HL-60/S4 treated with phorbol 12-myristate 13-acetate at 8.2 ng/mL for 4 days and 3 days (cell line): ENCODE measurements around the gene PTTG1IP.

Source experiments
- in situ Hi-C: fragments of 300-500 bp; cut with MboI; formaldehyde crosslinking; loops from 2 replicates; pipeline ENCODE4 v1.15.0; 2022; ENCODE audit warnings: low sequenced_read_pairs

Gene PTTG1IP

DNA sequence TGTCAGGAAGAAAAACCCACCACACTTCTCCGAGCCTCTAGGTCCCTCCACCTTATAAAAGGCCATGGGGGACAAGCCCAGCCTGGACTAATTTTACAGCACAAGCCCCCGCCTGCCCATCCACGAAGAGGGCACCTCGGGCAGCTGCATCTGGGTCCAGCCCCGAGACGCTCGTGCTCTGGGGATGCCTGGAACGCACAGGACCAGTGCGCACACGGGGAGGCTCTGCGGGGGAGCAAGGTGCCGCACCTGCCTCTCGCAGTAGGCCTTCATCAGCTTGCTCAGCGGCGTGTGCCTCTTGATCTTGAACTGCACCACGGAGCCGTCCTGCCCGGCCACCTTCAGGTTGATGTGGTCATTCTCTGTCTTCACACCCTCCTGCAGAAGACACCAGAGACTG, 59.8 kb downstream of the PTTG1IP start:
- in situ Hi-C loops: no loop called here

DNA sequence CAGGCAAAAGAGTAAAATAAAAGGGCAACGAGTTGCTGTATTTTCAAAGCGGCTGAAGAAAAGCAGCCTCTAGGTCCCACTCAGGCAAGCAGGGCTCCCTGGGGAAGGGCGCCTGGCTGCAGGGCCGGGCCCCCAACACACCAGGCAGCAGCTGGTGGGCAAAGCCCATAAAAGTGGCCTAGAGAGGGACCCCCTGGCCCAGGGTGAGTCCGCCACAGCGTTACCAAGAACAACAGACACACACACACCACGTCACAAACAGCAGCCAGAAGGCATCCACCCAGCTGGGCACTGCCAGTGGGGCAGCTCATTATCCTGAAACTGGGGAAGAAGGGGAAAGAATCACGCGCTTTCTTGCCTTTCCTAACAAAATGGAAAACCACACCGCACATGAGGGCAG, 60.3 kb downstream of the PTTG1IP start:
- in situ Hi-C loops: no loop called here

DNA sequence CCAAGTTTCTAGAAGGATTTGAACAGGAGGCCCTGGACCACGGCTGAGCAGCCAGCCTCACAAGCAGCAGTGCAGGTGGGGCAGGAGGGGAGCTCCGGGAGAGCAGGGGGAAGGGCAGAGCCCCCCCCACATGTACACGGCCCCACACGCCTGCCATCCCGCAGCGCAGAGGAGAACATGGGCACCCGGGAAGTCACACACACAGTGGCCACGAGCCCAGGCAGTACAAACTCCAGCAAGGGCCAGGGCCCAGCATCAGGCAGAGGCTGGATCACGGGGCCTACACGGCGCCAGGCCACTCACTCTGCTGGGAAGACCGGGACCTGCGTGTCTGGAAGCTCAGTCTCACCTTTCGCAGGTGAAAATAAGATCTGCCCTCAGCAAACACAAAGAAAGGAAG, 60.9 kb downstream of the PTTG1IP start:
- in situ Hi-C loops: no loop called here

DNA sequence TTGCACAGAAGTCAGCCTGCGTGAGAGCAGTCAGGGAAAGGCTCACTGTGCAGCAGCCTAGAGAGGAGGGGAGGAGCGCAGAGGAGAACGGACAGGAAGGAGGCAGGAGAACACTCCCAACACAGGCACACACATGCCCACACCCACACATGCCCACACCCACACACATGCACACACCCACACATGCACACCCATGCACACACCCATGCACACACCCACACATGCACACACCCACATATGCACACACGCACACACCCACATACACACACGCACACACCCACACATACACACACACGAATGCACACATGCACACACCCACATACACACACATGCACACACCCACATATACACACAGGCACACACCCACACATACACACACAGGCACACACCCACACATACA, 62.7 kb downstream of the PTTG1IP start:
- in situ Hi-C loops: no loop called here

DNA sequence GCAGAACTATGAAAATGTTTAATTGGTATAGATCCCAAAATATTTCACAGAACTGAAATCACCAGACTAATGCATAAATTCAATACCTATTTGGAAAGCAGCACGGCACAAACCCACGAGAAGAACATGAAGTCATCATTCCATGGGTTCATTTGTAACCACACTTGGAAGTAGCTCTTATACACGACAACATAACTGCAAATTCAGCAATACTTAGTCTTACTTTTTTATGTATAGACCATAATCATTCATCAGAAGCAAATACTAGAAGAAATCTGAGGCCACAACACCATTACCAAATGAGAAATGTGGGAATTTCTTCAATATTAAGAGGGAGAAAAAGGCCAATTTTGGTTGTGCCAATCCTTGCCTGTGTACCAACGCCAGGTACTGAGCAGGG, 67.6 kb downstream of the PTTG1IP start:
- in situ Hi-C loops: no loop called here

DNA sequence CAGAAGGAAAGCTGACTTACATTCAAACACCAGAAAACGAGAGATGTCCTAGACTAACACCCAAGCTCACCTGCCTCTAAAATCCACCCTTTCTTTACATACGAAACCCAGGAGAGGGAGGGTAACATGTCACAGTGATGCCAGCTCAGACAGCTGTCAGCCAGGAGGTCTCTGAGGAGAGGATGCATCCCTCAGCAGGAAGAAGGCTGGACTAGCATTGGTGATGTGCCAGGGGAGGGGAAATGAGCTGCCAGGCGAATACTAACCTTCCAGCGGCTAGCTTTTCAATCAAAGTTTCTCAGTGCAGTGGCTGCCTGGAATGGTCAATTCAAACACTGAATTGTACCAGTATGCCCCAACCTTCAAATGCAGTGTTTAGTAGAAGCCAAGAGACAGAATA, 68.3 kb downstream of the PTTG1IP start:
- in situ Hi-C loops: no loop called here

DNA sequence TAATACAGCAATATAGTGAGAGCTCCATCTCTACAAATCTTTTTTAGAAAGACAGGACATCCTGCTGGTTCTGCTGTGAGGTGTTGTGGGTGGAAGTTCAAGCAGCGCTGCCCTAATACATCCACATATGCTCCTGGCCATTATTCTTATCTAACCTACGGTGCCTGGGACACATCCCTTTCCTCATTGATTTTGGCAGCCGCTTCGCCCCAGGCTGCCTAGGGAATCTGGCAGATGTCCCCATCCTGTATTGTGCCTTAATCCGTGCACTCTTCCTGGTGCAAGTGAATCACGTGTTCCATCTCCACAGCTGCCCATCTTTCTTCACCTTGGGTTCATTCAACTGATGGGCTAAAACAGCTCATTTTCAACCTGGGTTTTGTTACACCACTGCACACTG, 68.7 kb downstream of the PTTG1IP start:
- in situ Hi-C loops: no loop called here

DNA sequence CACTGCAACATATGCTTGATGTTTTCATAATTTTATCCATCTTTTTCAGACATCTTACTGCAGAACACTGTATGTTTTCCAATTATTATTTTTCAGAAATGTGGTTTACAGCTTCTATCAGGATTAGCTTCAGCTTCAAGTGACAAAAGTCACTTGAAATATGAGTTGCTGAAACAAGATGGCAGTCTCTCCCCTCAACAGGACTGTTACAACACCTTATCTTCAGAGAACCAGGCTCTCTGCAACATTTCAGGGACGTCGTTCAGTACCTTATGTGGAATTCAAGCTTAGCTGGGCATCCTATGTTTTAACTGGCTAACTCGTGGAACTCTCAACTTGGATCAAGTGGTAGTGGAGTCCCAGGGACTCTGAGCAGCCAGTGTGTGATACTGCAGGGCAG, 69.8 kb downstream of the PTTG1IP start:
- in situ Hi-C loops: no loop called here

DNA sequence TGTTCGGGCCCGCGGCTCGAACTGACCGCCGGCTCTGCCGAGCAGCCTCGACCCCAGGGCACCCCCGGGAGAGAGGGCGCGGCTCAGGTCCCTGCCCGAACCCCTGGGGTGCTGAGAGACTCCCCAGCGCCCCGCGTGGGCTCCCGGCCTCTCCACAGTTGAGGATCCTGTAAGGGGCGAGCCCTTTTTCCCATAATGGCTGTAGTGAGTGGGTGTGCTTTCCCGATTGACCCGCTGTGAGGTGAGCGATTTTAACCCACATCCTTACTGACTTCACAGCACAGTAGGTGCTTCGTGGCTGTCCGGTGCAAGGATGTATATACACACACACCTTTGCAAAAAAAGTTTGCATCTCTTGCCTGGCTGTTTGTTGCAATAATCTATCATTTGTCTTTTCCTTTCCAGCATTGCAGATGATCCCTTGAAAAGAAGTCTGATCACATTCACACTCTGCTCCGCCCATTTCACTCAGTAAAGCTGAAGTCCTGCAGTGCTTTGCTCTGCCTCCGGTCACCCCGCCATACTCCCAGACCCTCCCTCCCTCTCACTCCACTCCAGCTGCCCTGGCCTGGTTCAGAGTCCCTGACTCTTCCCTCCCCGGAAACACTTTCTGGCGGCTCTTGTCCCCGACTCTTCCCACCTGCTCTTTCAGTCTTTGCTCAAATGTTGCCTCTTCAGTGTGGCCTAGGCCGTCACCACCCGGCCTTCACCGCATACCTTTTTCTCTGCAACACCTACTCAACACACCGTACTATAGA, 70.9 kb downstream of the PTTG1IP start:
- in situ Hi-C loops: no loop called here

DNA sequence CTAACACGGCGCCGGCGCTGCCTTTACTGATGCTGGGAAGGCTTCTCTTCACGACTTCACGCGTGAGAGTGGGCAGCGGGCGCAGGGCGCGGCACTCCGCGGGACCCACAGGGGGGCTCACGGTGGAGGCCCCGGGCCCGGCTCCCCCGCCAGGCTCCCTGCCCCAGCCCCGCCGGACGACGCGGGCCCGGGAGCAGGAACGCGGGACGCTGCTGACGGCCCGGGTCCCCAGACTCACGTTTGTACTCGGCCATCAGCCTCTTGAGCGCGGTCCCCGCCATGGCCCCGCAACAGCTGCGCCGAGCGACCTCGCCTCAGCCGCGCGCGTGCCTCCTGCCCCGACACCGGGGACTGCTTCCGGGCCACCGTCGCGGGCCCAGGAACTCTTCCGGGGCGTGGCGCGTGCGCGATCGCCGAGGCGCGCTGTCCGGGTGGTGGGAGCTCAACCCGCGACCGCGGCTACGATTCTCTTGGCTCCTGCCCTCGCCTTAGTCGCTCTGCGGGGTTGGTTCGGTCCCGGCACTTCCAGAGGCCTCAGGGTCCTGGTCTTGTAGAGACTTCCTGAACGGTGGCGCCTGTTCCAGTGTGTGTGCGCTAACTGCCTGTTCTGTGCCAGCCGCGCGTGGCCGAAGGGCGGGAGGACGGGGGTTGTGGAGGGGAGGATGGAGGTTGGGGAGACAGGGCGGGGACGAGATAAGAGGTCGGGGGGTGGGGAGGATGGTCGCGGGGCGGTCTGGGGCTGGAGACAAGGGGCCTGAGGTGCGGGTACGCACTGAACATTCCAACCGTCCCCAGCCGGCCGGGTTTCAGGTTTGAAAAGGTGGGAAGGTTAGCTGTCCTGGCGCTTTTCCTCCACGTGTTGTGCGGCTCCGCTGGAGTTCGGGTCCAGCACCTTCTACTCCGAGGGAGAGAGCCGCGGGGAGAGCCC, 71.8 kb downstream of the PTTG1IP start, which contains the start of gene UBE2G2:
Gene UBE2G2 (minus strand): TSS at position 353 of the 928 bp plus-strand sequence. CDS start 72 bp downstream, at position 281.
- in situ Hi-C loops: no loop called here

DNA sequence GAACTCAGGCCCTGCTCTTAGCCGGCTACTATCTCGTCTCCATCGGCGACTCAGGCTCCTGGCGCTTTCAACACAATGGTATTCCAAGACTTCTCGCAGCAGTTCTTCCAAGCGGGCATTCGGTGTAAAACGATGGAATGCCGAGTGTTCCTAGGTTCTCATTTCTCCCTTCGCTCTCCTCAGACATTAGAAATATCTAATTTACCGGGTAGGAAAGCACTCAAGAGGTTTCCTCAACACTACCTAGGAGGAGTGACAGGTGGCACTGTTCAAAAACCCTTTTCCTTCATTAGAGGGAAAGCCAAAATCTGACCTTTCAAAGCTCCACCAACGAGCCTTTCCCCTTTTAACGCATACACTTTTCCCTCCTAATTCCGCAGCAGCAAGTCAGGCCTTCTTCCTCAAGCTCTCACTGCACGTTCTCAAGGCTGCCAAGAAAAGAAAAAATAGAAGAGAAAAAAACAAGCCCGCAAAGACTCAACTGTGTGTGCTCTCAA, 72.5 kb downstream of the PTTG1IP start:
- in situ Hi-C loops: no loop called here

DNA sequence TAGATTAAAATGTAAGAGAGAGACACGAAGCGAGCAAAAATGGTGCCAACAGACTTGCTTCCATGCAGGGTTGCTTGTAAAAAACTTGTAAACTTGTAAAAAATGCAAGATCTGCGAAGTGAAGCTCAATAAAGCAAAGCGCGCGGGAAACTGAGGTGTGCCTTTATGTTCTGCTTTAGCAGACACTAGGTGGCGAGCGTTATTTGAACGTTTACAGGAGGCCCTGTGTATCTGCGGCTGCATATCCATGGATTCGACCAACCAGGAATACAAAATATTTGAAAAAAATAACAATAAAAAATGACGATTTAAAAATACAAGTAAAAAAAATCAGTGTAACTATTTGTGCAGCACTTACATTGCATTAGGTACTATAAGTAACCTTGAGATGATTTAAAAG, 73.4 kb downstream of the PTTG1IP start:
- in situ Hi-C loops: no loop called here

DNA sequence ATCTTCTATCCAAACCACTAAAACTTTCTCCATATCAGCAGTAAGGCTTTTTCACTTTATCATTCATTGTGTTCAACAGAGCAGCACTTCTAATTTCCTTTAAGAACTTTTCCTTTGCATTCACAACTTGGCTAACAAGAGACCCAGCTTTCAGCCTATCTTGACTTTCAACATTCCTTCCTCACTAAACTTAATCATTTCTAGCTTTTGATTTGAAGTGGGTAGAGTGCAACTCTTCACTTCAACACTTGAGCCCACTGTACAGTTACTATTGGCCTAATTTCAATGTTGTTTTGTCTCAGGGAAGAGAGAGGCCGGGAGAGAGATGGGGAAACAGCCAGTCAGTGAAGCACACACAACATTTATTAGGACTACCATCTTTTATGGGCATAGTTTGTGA, 73.8 kb downstream of the PTTG1IP start:
- in situ Hi-C loops: loop anchor here (25.0 kb wide), 1 partner anchor 287 kb away; no protein-coding TSS in a partner anchor
